Measurements from ENCODE around the gene NBAS.
"Not testable (repeated sequence)": the region's sequence is repeated elsewhere in the genome, so short reads cannot be mapped to it uniquely, and the experiment has no call there.

NBAS gene

GRCh38 chr2:15354596-15355366 lies 206.4 kb downstream of the NBAS start:
- Histone ChIP-seq H3K4me3 (ENCODE audit: low read length) (no peak overlapping the region), H3K27me3 (ENCODE audit: control insufficient read depth, insufficient read depth, low read length) (no peaks in the 10 kb centered on the region), H3K4me1 (ENCODE audit: control insufficient read depth, insufficient read depth, low read length) (no peaks in the 10 kb centered on the region), H3K9me3 (ENCODE audit: control insufficient read depth, low read length) (no peaks in the 10 kb centered on the region), H3K9ac (ENCODE audit: low read length) (no peak overlapping the region), H3K36me3 (ENCODE audit: control insufficient read depth, insufficient read depth, low read length) (no peaks in the 10 kb centered on the region)

- no peak overlapping the region for H3K4me3 ChIP-seq (ENCODE audit: low read length)
- no peaks in the 10 kb centered on the region for H3K4me1 ChIP-seq (ENCODE audit: control insufficient read depth, insufficient read depth, low read length)
- H3K9me3 ChIP-seq (ENCODE audit: control insufficient read depth, low read length) = no peaks in the 10 kb centered on the region
- H3K27me3 ChIP-seq (ENCODE audit: control insufficient read depth, insufficient read depth, low read length) = no peaks in the 10 kb centered on the region
- H3K36me3 ChIP-seq (ENCODE audit: control insufficient read depth, insufficient read depth, low read length) = no peaks in the 10 kb centered on the region
- no peak overlapping the region for H3K9ac ChIP-seq (ENCODE audit: low read length)
These were observed 208.8 kb downstream of the NBAS start for GRCh38 chr2:15352363-15352762.

- no peak overlapping the region for H3K9ac ChIP-seq (ENCODE audit: low read length)
- H3K4me1 ChIP-seq (ENCODE audit: control insufficient read depth, insufficient read depth, low read length) = no peaks in the 10 kb centered on the region
- H3K4me3 ChIP-seq (ENCODE audit: low read length) = no peak overlapping the region
- H3K9me3 ChIP-seq (ENCODE audit: control insufficient read depth, low read length) = no peaks in the 10 kb centered on the region
- no peaks in the 10 kb centered on the region for H3K36me3 ChIP-seq (ENCODE audit: control insufficient read depth, insufficient read depth, low read length)
- no peaks in the 10 kb centered on the region for H3K27me3 ChIP-seq (ENCODE audit: control insufficient read depth, insufficient read depth, low read length)
These were observed 212.5 kb downstream of the NBAS start for GRCh38 chr2:15348636-15349035.

- Histone ChIP-seq H3K9ac (ENCODE audit: low read length) (no peak overlapping the region), H3K27me3 (ENCODE audit: control insufficient read depth, insufficient read depth, low read length) (no peaks in the 10 kb centered on the region), H3K4me1 (ENCODE audit: control insufficient read depth, insufficient read depth, low read length) (no peaks in the 10 kb centered on the region), H3K36me3 (ENCODE audit: control insufficient read depth, insufficient read depth, low read length) (no peaks in the 10 kb centered on the region), H3K9me3 (ENCODE audit: control insufficient read depth, low read length) (no peaks in the 10 kb centered on the region), H3K4me3 (ENCODE audit: low read length) (no peak overlapping the region)
These were observed 213.1 kb downstream of the NBAS start for GRCh38 chr2:15348045-15348444.

- Histone ChIP-seq H3K4me3 (ENCODE audit: low read length) (no peak overlapping the region), H3K9ac (ENCODE audit: low read length) (no peak overlapping the region), H3K36me3 (ENCODE audit: control insufficient read depth, insufficient read depth, low read length) (no peaks in the 10 kb centered on the region), H3K9me3 (ENCODE audit: control insufficient read depth, low read length) (no peaks in the 10 kb centered on the region), H3K27me3 (ENCODE audit: control insufficient read depth, insufficient read depth, low read length) (no peaks in the 10 kb centered on the region), H3K4me1 (ENCODE audit: control insufficient read depth, insufficient read depth, low read length) (no peaks in the 10 kb centered on the region)
These were observed 214.5 kb downstream of the NBAS start for GRCh38 chr2:15346624-15347023.

- no peaks in the 10 kb centered on the region for H3K4me1 ChIP-seq (ENCODE audit: control insufficient read depth, insufficient read depth, low read length)
- H3K9ac ChIP-seq (ENCODE audit: low read length) = no peak overlapping the region
- no peak overlapping the region for H3K4me3 ChIP-seq (ENCODE audit: low read length)
- no peaks in the 10 kb centered on the region for H3K9me3 ChIP-seq (ENCODE audit: control insufficient read depth, low read length)
- H3K36me3 ChIP-seq (ENCODE audit: control insufficient read depth, insufficient read depth, low read length) = peaks cover 8% of the 10 kb centered on the region
- H3K27me3 ChIP-seq (ENCODE audit: control insufficient read depth, insufficient read depth, low read length) = no peaks in the 10 kb centered on the region
These were observed 223.0 kb downstream of the NBAS start for GRCh38 chr2:15337996-15338666.

- Histone ChIP-seq H3K9me3 (ENCODE audit: control insufficient read depth, low read length) (no peaks in the 10 kb centered on the region), H3K4me3 (ENCODE audit: low read length) (no peak overlapping the region), H3K36me3 (ENCODE audit: control insufficient read depth, insufficient read depth, low read length) (no peaks in the 10 kb centered on the region), H3K4me1 (ENCODE audit: control insufficient read depth, insufficient read depth, low read length) (no peaks in the 10 kb centered on the region), H3K27me3 (ENCODE audit: control insufficient read depth, insufficient read depth, low read length) (no peaks in the 10 kb centered on the region), H3K9ac (ENCODE audit: low read length) (no peak overlapping the region)
These were observed 226.3 kb downstream of the NBAS start for GRCh38 chr2:15334644-15335326.

- no peaks in the 10 kb centered on the region for H3K27me3 ChIP-seq (ENCODE audit: control insufficient read depth, insufficient read depth, low read length)
These were observed 229.3 kb downstream of the NBAS start for GRCh38 chr2:15331787-15332186.

GRCh38 chr2:15325296-15325695 lies 235.8 kb downstream of the NBAS start:
- Histone ChIP-seq H3K9ac (ENCODE audit: low read length) (no peak overlapping the region), H3K27me3 (ENCODE audit: control insufficient read depth, insufficient read depth, low read length) (no peaks in the 10 kb centered on the region), H3K9me3 (ENCODE audit: control insufficient read depth, low read length) (no peaks in the 10 kb centered on the region), H3K4me1 (ENCODE audit: control insufficient read depth, insufficient read depth, low read length) (no peaks in the 10 kb centered on the region), H3K36me3 (ENCODE audit: control insufficient read depth, insufficient read depth, low read length) (peaks cover 6% of the 10 kb centered on the region), H3K4me3 (ENCODE audit: low read length) (no peak overlapping the region)

More at GRCh38 chr2:15331787-15332186, 229.3 kb downstream of the NBAS start:
- H3K9ac ChIP-seq (ENCODE audit: low read length) = no peak overlapping the region
- H3K9me3 ChIP-seq (ENCODE audit: control insufficient read depth, low read length) = no peaks in the 10 kb centered on the region
- H3K36me3 ChIP-seq (ENCODE audit: control insufficient read depth, insufficient read depth, low read length) = peaks cover 6% of the 10 kb centered on the region
- H3K4me3 ChIP-seq (ENCODE audit: low read length) = no peak overlapping the region
- H3K4me1 ChIP-seq (ENCODE audit: control insufficient read depth, insufficient read depth, low read length) = no peaks in the 10 kb centered on the region

GRCh38 chr2:15323227-15323626 lies 237.9 kb downstream of the NBAS start:
- Histone ChIP-seq H3K9ac (ENCODE audit: low read length) (no peak overlapping the region), H3K27me3 (ENCODE audit: control insufficient read depth, insufficient read depth, low read length) (no peaks in the 10 kb centered on the region), H3K4me3 (ENCODE audit: low read length) (no peak overlapping the region), H3K36me3 (ENCODE audit: control insufficient read depth, insufficient read depth, low read length) (no peaks in the 10 kb centered on the region), H3K9me3 (ENCODE audit: control insufficient read depth, low read length) (no peaks in the 10 kb centered on the region), H3K4me1 (ENCODE audit: control insufficient read depth, insufficient read depth, low read length) (no peaks in the 10 kb centered on the region)

- H3K9ac ChIP-seq (ENCODE audit: low read length); H3K4me1 ChIP-seq (ENCODE audit: control insufficient read depth, insufficient read depth, low read length); H3K27me3 ChIP-seq (ENCODE audit: control insufficient read depth, insufficient read depth, low read length); H3K36me3 ChIP-seq (ENCODE audit: control insufficient read depth, insufficient read depth, low read length); H3K4me3 ChIP-seq (ENCODE audit: low read length); H3K9me3 ChIP-seq (ENCODE audit: control insufficient read depth, low read length): not testable (repeated sequence)
These were observed 239.7 kb downstream of the NBAS start for GRCh38 chr2:15321481-15321880.

- H3K36me3 ChIP-seq (ENCODE audit: control insufficient read depth, insufficient read depth, low read length) = no peaks in the 10 kb centered on the region
These were observed 244.7 kb downstream of the NBAS start for GRCh38 chr2:15316370-15316814.

More at GRCh38 chr2:15316370-15316814, 244.7 kb downstream of the NBAS start:
- no peaks in the 10 kb centered on the region for H3K4me1 ChIP-seq (ENCODE audit: control insufficient read depth, insufficient read depth, low read length)
- H3K9me3 ChIP-seq (ENCODE audit: control insufficient read depth, low read length) = no peaks in the 10 kb centered on the region
- no peaks in the 10 kb centered on the region for H3K27me3 ChIP-seq (ENCODE audit: control insufficient read depth, insufficient read depth, low read length)
- H3K9ac ChIP-seq (ENCODE audit: low read length) = no peak overlapping the region
- H3K4me3 ChIP-seq (ENCODE audit: low read length) = no peak overlapping the region
